Inflammatory macrophage treated with lipopolysaccharide for 4 hours (primary cell): ENCODE data around the gene MAPK10.
"Not testable (repeated sequence)": the region's sequence is repeated elsewhere in the genome, so short reads cannot be mapped to it uniquely, and the experiment has no call there.

Experiments used
- DNase-seq: peaks from one replicate; pipeline ENCODE4 v3.0.0-alpha.2; 2020

The MAPK10 gene

GRCh38 chr4:86174506-86174905 lies 185.3 kb downstream of the MAPK10 start:
- no peak for DNase-seq

- not testable (repeated sequence) for DNase-seq
These were observed 191.5 kb downstream of the MAPK10 start for GRCh38 chr4:86168335-86168734.

- DNase-seq, result no peak
These were observed 199.4 kb downstream of the MAPK10 start for GRCh38 chr4:86160426-86160825.

GRCh38 chr4:86159216-86159615 lies 200.6 kb downstream of the MAPK10 start:
- no peak for DNase-seq

GRCh38 chr4:86156531-86156930 lies 203.3 kb downstream of the MAPK10 start:
- no peak for DNase-seq

GRCh38 chr4:86155766-86156165 lies 204.1 kb downstream of the MAPK10 start:
- no peak for DNase-seq

- no peak for DNase-seq
These were observed 207.4 kb downstream of the MAPK10 start for GRCh38 chr4:86152454-86152853.

- no peak for DNase-seq
These were observed 208.7 kb downstream of the MAPK10 start for GRCh38 chr4:86151196-86151595.

GRCh38 chr4:86141161-86141560 lies 218.7 kb downstream of the MAPK10 start:
- DNase-seq, result no peak

GRCh38 chr4:86132468-86132867 lies 227.4 kb downstream of the MAPK10 start:
- DNase-seq, result no peak

- no peak for DNase-seq
These were observed 228.4 kb downstream of the MAPK10 start for GRCh38 chr4:86131456-86131855.

- DNase-seq, result no peak
These were observed 229.5 kb downstream of the MAPK10 start for GRCh38 chr4:86130160-86130933.

- no peak for DNase-seq
These were observed 230.3 kb downstream of the MAPK10 start for GRCh38 chr4:86129546-86129945.

GRCh38 chr4:86122404-86122803 lies 237.4 kb downstream of the MAPK10 start:
- DNase-seq, result no peak

GRCh38 chr4:86118711-86119110 lies 241.1 kb downstream of the MAPK10 start:
- no peak for DNase-seq

GRCh38 chr4:86117705-86118302 lies 242.0 kb downstream of the MAPK10 start:
- no peak for DNase-seq

GRCh38 chr4:86114563-86114962 lies 245.3 kb downstream of the MAPK10 start:
- no peak for DNase-seq

GRCh38 chr4:86108834-86109233 lies 251.0 kb downstream of the MAPK10 start:
- DNase-seq, result no peak

GRCh38 chr4:86108137-86108536 lies 251.7 kb downstream of the MAPK10 start:
- no peak for DNase-seq

- DNase-seq, result no peak
These were observed 252.7 kb downstream of the MAPK10 start for GRCh38 chr4:86107112-86107511.

- no peak for DNase-seq
These were observed 253.4 kb downstream of the MAPK10 start for GRCh38 chr4:86106475-86106874.

GRCh38 chr4:86101841-86102240 lies 258.0 kb downstream of the MAPK10 start:
- no peak for DNase-seq

GRCh38 chr4:86101410-86101809 lies 258.4 kb downstream of the MAPK10 start:
- no peak for DNase-seq

GRCh38 chr4:86100539-86101215 lies 259.2 kb downstream of the MAPK10 start:
- no peak for DNase-seq
